Measurements from ENCODE around the gene BCL2L14.

Gene BCL2L14, protein sequence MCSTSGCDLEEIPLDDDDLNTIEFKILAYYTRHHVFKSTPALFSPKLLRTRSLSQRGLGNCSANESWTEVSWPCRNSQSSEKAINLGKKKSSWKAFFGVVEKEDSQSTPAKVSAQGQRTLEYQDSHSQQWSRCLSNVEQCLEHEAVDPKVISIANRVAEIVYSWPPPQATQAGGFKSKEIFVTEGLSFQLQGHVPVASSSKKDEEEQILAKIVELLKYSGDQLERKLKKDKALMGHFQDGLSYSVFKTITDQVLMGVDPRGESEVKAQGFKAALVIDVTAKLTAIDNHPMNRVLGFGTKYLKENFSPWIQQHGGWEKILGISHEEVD

DNA sequence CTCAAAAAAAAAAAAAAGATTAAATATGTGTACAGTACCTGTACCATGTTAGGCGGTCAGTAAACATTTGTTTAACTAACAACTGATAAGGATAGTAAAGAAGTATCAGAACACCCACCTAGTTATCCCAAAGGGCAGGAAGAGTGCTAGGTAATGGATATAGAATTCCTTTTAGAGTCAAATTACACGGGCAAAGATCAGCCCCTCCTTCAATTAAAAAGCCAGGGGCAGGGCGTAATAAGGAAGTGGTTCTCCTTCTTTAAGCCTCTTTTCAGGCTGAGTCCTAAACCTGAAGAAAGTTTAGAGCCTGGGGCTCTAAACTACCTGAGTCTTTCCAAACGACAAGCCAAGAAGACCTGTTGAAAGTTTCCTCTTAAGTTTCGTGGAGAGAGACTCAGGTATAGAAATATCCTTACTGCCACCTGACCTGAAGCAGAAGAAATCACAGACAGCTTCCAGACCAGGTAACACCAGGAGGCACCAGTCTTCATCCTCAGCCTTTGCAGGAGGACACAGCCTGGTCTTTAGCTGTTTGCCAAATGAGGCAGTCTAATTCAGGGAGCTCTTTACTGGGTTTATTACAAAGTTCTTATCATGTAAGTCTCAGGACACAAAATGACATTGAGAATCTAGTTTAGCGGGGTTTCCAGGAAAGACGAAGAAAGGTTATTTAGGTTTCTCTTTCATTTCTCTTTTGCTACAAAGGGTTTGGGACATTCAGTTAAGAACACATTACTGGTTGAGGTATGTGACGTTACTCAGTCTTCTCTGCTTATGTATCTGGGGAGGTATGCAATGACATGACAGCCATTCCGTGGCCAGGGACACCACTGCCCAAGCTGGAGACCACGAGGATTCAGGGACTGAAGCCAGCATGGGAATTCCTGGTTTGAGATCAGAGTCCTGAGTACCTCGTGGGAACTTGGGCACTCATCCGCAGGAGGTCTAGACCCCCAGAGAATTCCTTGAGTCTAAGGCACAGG is at the start of gene BCL2L14:
Gene BCL2L14, plus strand, starts transcription at position 266 of the 983 bp plus-strand sequence. CDS start 8,367 bp downstream, outside the sequence.
- DNase-seq: no peak

DNA sequence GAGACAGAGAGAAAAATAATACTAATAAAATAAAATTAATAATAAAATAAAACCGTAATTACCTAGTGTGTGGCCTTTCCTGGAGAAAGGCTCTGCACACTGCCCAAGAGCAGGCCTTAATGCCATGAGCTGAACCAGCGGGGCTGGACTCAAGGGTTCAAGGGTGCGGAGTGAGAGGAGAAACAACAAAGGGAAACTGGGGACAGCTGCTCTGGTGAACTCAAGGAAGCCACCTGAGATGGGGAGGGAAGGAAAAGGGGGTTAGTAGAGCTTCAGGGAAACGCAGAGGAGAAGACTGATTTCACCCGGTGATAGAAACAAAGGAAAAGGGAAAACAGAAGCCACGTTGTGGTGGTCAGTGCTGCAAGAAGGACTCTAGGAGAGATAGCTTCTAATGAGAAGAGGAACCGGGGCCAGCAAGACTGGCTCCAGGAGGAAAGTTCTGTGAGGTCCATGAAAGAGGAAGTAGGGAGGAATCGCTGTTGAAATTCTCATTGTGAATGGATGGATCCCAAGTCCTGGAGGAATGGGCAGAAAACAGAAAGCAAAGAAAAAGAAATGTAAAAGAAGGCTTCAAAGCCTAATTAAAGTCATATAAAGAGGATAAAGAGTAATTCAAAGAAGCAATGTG is 48.3 kb upstream of the BCL2L14 start:
- no peak for DNase-seq

DNA sequence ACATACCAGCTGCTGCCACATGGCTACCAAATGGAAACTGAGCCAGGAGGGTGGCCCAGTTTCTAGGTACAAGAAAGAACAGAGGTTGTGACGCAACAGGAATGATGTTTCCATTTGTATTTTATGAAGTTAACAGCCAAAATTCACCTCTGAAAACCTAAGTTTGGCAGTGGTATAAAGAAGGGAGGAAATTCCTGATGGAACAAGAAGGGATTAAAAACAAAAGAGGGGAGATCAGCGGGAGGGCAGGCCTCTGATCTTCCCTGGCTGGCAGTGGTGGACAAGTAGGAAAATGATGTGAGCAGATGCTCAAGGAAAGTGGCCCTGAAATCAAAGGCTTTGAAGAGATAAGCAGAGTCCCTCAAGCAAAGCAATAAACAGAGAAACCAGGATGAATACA is 47.3 kb upstream of the BCL2L14 start:
- no peak for DNase-seq

DNA sequence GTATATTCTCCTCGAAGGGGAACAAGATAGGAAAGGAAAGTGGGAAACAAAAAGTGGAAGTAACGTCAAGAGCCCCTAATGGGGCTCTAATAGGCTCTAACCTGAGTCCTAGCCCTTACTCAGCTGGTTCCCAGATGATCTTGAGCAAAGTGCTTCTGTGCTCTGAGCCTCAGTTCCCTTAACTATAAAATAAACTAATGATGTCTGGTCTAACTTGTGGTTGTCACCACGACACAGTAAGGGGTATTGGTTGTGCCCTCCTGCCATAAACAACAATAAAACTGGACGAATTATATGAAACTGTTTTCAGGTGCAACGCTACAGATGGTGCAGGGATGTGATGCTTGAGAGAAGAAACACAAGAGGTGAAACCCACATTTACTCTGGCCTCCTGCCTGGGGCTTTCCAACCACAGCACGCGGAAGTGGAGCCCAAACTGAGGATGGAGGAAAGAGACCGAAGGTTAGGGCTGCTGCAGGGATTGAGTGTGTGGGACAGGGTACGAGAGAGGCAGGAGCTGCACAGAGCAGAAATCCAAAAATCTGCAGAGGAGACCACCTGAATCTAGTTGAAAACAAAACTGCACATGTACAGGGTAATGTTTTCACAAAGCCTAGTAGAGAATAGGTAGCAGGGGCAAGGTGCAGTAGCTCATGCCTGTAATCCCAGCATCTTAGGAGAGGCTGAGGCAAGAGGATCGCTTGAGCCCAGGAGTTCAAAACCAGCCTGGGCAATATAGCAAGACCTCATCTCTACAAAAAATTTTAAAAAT is 45.6 kb upstream of the BCL2L14 start:
- no peak for DNase-seq

DNA sequence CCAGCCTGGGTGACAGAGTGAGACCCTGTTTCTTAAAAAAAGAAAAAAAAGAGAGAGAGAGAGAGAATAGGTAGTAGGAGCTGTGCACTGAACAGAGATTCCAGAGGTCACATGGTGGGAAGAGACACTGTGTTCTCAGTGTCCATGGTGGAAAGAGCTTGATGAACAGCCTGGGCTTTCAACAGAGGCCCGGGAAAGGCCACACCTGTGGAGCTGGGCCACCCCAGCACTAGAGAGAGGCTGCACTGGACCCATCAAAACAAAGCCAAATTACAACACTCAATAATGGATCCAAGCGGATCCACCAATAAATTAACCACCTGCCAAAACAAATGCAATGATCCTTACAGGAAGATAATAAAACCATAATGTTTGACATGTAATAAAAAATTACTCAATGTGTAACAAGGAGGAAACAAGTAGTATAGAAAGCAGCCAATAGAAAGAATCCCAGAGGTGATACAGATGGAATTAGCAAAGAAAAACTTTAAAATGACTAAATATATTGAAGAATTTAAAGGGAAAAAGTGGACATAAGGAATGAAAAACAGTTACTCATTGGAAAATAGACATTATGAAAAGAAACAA is 44.8 kb upstream of the BCL2L14 start:
- no peak for DNase-seq

DNA sequence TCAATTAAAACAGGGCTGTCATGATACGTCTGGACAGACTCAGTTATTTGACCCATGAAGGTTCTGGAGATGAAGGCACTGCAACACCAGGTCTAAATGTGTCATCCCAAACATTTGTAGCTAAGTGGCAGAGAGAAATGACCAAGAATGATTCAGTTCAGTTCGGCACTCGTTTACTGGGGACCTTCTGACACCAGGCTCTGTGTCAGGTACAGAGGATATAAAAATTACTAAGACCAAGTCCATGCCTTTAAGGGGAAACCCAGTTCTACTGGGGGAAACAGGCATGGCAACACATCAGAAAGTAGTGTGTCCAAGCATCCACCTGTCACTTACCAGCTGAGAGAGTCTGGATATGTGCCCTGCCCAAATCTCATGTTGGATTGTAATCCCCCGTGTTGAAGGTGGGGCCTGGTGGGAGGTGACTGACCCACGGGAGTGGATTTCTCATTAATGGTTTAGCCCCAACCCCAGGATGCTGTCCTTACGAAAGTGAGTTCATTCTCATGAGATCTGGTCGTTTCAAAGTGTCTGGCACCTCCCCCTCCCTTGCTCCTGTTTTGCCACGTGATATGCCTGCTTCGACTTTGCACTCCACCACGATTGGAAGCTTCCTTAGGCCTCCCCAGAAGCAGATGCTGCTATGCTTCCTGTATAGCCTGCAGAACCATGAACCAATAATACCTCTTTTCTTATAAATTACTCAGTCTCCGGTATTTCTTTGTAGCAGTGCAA is 41.9 kb upstream of the BCL2L14 start:
- DNase-seq: no peak

DNA sequence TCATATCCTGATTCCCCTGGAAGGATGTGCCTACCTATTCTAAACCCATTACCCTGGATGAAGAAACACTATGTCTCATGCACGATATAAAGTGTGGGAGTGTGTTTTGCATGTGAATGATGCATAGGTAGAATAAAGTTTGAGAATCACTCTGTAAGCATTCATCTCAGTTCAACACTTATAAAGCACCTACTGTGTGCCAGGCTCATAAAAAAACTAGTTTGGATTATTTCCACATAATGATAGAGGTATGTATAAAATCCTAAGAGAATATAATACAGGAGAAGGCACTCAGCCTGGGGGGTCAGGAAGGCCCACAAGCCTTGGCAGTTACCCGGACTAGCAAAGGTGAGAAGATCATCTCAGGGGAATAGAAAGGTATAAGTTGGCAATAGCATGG is 41.1 kb upstream of the BCL2L14 start:
- DNase-seq: no peak

DNA sequence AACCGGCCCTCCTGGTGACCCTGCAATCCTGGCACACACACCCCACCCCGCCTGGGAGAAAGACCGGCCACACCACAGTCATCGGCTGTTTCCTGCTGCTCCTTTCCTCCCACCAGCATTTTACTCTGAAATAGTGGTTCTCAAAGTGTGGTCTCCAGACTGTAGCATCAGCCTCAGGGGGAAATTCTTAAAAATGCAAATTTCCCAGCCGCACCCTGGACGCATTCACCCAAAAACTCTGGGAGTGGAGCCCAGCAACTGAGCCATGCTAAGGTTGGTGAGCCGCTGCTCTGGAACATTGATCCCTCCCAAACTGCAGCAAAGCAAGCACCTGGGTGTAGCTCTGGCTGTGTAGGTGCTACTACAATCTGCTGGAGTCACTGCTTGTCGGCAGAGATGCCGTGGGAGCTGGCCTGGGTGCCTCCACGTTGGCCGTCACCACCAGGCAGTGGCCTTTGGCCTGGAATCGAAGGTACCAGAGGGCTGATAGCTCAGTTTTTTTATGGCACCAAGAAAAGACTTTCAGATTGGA is 38.4 kb upstream of the BCL2L14 start:
- DNase-seq: no peak

DNA sequence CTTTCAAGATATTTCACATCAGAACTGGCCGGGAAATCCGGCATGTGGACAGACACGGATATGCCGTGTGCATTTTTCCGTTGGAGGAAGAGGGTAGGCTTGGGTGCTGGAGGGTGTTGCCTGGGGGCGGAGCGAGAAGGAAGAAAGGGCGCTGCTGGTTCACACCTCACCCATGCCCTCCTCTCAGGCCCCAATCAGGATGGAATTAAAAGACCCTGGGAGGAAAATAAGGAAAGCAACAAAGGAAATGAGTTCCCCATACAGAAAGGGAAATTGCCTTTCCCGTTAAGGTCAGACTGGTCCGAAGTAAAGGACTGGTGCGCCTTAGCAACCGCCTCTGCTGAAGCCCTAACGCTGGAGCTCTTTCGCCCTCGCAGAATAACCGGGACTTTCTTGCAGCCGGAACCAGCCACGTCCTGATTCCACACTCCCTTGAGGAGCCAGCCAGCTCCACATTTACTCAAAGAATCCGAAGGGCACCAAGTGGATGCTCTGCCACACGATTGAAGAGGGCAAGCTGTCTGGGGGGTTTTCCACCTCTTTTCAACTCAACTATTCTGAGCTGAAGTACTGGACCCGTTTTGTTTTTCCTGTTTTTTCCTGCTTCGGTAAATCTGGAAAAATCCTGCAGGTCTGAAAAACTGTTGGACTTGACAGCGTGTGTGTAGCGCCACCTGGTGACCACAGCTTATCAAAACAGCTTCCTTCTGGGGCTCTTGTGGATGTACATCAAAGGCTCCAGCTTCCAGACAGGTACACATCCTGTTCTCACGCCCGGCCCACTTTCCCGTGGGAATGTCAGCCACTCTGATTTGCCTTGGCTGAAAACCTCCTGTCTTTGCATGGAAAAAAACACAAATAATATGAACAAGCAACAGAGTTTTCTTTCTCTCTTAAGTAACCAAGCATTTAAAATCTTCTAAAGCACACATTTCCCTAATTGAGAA is 37.6 kb upstream of the BCL2L14 start:
- DNase-seq: peak; percentile 44

DNA sequence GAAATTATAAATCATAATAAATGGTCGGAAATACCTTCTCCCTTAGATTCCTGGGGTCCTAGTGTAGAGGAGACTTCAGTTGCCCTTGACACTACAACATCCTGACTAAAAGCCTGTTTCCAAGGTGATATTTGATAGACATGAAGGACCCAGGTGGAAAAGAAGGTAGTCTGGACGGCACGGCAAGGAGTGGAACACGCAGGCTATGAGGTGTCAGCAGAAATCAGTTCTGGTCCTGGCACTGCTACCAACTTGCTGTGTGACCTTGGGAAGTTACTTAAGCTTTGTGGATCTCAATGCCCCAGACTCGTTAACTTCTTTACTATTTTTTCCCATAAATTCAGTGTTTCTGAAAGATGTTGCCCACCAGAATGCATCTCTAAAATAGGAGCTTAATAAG is 36.9 kb upstream of the BCL2L14 start:
- DNase-seq: no peak

DNA sequence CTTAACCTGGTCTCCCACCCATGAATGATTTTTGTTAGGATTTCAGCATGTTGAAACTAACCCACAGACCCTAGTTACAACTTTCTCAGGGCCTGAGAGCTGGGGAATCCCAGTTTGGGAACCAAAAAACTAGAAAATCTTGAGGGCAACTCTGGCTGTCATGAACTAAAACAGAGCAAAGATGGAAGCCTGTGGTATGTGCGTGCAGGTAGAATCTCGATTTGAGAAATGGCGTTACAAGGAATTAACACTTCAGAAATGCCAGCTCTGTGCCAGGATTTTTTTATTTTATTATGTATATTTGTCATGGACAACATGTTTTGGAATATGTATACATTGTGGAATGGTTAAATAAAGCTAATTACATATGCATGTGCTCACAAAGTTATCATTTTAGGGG is 36.4 kb upstream of the BCL2L14 start:
- no peak for DNase-seq

DNA sequence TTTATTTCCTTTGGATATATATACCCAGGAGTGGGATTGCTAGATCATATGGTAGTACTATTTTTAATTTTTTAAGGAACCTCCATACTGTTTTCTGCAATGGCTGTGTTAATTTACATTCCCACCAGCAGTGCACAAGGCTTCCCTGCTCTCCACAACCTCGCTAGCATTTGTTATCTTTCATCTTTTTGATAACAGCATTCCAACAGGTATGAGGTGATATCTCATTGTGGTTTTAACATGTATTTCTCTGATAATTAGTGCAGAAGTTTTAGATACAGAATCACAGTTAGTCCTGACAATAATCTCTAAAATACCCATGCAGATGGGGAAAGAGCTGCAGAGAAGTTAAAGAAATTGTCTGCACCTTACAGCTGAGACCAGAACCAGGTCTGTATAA is 35.5 kb upstream of the BCL2L14 start:
- no peak for DNase-seq

DNA sequence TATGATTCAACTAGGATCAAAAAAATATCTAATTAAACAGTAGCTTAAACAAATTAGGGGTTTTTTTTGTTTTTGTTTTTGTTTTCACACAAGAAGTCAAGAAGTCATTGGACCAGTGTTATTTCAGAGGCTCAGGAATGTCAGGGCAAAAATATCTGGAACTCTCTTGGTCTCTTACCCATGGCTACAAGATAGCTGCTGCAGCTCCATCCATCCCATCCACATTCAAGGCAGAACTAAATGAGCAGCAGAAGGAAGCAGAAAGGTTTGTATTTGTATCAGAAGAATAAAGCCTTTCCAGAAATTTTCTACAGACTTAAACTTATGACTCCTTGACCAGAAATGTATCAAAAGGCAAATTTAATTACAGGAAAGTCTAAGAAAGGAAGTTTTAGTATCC is 33.8 kb upstream of the BCL2L14 start:
- DNase-seq: no peak

DNA sequence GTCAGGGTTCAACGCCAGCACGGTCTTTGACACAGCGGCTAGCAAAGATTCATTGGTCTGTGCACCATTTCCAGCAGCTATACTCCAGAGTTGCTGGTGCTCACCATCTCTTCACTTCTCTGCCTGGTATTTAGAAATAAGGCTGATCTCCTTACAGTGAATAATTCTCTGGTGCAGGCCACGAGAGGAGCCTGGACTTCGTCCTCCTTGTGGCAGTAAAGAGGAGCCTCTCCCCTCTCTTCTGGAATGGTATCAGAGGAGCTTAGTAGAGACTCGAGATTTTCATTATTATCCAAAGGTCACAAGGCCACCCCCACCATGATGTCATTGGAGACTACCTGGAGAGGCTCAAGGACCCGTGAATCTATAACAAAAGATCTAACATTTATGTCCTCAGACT is 30.8 kb upstream of the BCL2L14 start:
- no peak for DNase-seq

DNA sequence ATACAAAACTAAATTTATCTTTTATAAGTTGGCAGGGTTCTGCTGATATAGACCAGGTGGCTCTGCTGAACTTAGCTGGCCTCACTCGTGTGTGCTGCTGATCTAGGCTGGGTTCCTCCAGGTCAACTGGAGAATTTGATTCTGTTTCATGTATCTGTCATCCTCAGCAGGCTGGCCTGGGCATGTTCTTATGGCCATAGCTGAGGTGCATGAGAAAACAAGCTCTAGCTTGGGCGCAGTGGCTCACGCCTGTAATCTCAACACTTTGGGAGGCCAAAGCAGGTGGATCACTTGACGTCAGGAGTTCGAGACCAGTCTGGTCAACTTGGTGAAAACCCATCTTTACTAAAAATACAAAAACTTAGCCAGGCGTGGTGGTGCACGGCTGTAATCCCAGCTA is 24.3 kb upstream of the BCL2L14 start:
- DNase-seq: no peak

DNA sequence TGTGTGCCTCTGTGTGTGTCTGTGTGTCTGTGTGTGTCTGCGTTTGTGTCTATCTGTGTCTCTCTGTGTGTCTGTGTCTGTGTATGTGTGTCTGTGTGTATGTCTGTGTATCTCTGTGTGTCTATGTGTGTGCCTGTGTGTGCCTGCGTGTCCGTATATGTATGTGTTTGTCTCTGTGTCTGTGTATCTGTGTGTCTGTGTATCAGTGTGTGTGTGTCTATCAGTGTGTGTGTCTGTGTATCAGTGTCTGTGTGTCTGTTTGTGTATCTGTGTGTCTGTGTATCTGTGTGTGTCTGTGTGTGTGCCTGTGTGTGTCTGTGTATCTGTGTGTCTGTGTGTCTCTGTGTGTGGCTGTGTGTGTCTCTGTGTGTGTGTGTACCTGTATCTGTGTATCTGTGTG is 23.1 kb upstream of the BCL2L14 start:
- DNase-seq: no peak

DNA sequence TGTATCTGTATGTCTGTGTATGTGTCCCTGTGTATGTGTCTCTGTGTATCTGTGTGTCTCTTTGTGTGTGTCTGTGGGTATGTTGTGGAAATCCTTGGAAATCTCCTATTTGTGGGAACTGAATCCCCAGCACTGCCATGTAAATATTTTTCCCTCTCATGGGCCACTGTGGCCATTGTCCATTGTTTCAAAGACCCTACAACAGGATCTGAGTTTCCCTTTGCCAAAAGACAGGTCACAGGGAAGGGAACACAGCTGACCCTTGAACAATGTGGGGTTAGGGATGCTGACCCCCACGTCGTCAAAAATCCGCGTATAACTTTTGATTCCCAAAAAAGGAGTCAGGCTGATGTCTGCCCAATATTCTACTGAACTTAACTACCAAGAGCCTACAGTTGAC is 22.5 kb upstream of the BCL2L14 start:
- no peak for DNase-seq

DNA sequence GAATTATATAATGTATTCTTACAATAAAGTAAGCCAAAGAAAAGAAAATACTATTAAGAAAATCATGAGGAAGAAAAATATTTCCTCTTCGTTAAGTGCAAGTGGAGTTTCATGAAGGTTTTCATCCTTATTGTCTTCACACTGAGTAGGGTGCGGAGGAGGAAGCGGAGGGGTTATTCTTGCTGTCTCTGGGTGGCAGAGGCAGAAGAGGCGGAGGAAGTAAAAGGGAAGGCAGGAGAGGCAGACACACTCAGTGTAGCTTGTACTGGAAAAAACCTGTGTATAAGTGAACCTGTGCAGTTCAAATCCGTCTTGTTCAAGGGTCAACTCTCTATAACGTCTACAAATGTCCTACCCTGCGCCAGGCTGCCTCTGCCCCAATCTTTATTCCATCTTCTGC is 22.0 kb upstream of the BCL2L14 start:
- no peak for DNase-seq

DNA sequence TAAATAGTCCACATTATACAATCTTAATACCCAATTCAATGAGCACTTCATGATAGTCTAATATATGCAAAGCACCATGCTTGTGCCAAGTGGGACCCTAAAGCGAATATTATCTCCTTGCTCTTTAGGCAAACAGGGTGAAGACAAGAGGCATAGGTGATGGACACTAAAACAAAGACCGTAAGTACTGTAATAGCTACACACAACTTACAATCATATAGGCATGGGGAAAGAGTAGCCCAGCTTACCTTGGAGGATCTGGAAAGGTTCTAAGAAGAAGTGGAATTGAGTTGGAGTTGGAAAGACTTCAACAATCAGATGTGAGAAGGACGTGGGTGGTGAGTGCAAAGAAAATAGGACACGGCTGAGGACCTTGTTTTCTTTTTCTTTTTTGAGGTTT is 19.1 kb upstream of the BCL2L14 start:
- DNase-seq: no peak

DNA sequence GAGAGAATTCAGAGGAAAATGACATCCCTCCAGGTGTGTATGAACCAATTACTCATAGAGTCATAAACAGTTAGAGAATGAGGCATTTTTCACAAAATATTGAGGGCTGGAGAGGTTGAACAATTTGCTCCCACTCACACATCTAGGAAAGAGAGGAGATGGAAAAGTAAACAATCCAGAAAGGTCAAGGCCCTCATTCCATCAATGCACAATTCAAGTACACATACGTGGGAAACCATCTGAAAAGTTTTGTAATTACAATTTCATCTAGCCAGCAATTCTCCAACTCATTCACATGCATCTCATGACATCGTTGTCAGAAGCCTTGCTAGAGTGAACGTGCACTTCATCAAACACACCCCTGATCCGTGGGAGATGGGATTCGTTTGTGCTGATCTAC is 15.7 kb upstream of the BCL2L14 start:
- no peak for DNase-seq
